KMS-11 (cell line): Measurements from ENCODE around the gene SPINT1.

Experiments used
- H2AFZ ChIP-seq: fragments of 200-600 bp; sonication (generic); 2 replicates; pipeline ENCODE4 v1.6.1; 2016; ENCODE audit warnings: antibody characterized with exemption, mixed run types, low read depth
- H3K27ac ChIP-seq: fragments of 200-600 bp; sonication (generic); 2 replicates; pipeline ENCODE4 v1.6.1; 2016; ENCODE audit warnings: mild to moderate bottlenecking, mixed run types
- H3K27me3 ChIP-seq: fragments of 200-600 bp; sonication (generic); 2 replicates; pipeline ENCODE4 v1.6.1; 2017; ENCODE audit warnings: mild to moderate bottlenecking, low read depth, mixed run types, moderate library complexity; ENCODE audit not compliant: insufficient read depth
- H3K36me3 ChIP-seq: fragments of 200-600 bp; sonication (generic); 2 replicates; pipeline ENCODE4 v1.6.1; 2017; ENCODE audit warnings: mild to moderate bottlenecking, mixed run types; ENCODE audit not compliant: insufficient read depth
- H3K4me1 ChIP-seq: fragments of 200-600 bp; sonication (generic); 2 replicates; pipeline ENCODE4 v1.6.1; 2016; ENCODE audit warnings: mild to moderate bottlenecking, low read depth, mixed run types; ENCODE audit not compliant: poor library complexity, severe bottlenecking
- H3K4me2 ChIP-seq: fragments of 200-600 bp; sonication (generic); 2 replicates; pipeline ENCODE4 v1.7.0; 2016; ENCODE audit warnings: mild to moderate bottlenecking, mixed run types
- H3K4me3 ChIP-seq: fragments of 200-600 bp; sonication (generic); IDR thresholded peaks from 2 replicates; pipeline ENCODE4 v1.6.1; 2017; ENCODE audit warnings: low read depth, low read length, mixed read lengths; ENCODE audit not compliant: insufficient read depth
- H3K79me2 ChIP-seq: fragments of 200-600 bp; sonication (generic); 2 replicates; pipeline ENCODE4 v1.6.1; 2016; ENCODE audit warnings: low read depth, mixed run types; ENCODE audit not compliant: insufficient read depth
- H3K9ac ChIP-seq: fragments of 200-600 bp; sonication (generic); 2 replicates; pipeline ENCODE4 v1.6.1; 2016; ENCODE audit warnings: mild to moderate bottlenecking, mixed run types
- H4K20me1 ChIP-seq: fragments of 200-600 bp; sonication (generic); 2 replicates; pipeline ENCODE4 v1.6.1; 2016; ENCODE audit warnings: mild to moderate bottlenecking, mixed run types; ENCODE audit not compliant: insufficient read depth
- TF ChIP-seq, protein P1 (sequence below): fragments of 200-600 bp; sonication (generic); conservative IDR thresholded peaks from 2 replicates; pipeline ENCODE4 v1.6.1; 2017; ENCODE audit warnings: low read depth, mild to moderate bottlenecking, antibody characterized with exemption, low read length, moderate library complexity, mixed read lengths

SPINT1 gene

DNA sequence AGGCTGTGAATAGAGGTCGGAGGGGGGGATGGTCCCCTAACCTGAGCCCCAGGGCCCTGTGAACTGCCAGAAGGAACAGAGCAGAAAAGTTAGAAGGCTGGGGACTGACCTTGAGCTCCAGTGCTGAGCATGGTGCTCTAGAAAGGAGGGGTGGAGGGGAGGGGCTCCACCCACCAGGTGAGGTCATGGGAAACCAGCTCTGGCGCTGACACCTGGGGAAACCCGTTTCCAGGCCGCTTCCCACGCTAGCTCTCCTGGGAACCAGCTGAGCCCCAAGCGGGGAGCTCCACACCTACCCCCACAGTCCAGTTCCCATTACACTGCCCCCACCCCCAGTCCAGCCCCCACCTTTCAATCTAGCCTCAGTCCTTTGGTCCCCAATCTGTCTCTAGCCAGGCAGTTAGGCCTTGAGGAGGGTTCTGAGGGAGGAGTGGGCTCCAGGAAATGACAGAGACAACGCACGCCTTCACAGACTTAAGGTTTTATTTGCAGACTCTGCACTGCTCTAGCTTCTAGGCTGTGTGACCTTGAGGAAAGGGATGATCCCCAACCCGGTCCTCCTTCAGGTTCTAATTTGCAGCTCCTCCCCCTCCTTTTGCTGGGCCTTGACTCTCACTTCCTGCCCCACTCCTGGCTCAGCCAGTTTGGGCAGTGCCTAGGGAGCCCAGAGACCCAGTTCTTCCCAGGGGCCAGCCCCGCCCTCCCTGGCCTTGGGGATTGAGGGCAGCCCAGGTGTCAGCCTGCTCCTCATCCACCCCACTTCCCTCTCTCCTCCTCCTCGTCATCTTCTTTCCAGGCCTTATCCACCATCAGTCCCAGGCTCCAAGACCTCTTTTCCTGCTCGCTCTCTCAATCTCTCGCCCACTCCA is 28.1 kb downstream of the SPINT1 start:
- Histone ChIP-seq H3K4me3 (no peak overlapping the region), H3K27me3 (no peaks in the 10 kb centered on the region), H3K79me2 (no peaks in the 10 kb centered on the region), H2AFZ (no peak overlapping the region), H3K27ac (no peak overlapping the region), H3K4me2 (no peak overlapping the region), H3K4me1 (peaks cover 24% of the 10 kb centered on the region), H3K9ac (no peak overlapping the region), H4K20me1 (no peaks in the 10 kb centered on the region), H3K36me3 (no peaks in the 10 kb centered on the region)
- TF ChIP-seq, protein P1, sequence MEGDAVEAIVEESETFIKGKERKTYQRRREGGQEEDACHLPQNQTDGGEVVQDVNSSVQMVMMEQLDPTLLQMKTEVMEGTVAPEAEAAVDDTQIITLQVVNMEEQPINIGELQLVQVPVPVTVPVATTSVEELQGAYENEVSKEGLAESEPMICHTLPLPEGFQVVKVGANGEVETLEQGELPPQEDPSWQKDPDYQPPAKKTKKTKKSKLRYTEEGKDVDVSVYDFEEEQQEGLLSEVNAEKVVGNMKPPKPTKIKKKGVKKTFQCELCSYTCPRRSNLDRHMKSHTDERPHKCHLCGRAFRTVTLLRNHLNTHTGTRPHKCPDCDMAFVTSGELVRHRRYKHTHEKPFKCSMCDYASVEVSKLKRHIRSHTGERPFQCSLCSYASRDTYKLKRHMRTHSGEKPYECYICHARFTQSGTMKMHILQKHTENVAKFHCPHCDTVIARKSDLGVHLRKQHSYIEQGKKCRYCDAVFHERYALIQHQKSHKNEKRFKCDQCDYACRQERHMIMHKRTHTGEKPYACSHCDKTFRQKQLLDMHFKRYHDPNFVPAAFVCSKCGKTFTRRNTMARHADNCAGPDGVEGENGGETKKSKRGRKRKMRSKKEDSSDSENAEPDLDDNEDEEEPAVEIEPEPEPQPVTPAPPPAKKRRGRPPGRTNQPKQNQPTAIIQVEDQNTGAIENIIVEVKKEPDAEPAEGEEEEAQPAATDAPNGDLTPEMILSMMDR: no peak

DNA sequence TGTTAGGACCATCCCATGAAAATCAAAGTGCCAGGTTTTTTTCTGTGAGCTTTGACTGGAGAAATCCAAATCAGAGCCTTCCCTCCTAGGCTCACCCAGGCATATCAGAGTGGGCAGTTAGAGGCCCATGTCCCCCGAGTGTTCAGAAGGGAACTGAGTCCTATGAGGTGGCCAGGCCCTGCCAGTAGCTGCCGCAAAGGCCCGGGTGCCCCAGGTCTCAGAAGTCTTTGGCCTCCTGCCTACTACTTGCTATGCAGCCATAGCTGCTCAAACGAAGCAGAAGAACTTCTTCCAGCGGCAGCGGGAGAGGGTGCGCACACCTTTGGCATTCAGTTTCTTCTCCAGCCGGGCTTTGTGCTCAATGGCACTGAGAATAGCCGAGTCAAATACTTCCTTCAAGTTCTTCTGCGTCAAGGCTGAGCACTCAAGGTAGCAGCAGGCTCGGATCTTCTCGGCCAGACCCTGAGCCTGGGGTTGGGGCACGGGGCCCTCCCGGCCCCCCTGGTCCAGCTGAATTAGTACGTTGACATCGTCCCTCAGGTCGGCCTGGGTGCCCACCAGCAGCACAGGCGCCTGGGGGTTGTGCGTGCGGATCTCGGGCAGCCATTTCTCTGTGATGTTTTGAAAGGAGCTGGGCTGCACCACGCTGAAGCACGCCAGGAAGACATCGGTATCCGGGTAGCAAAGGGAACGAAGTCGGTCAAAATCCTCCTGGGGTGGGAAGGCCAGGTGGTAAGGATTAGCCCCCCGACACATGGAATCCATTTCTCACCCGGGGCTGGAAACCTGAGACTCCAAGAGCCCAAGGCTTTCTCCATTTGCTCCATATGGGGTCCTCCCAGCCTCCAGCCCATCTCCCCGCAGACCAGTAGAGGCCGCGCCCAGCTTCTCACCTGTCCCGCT is 29.2 kb downstream of the SPINT1 start:
- Histone ChIP-seq H3K36me3 (no peaks in the 10 kb centered on the region), H3K27ac (no peak overlapping the region), H3K4me2 (peak overlapping the region; percentile 92; the same call in 1 of the 2 replicates), H3K4me3 (no peak overlapping the region), H3K79me2 (no peaks in the 10 kb centered on the region), H2AFZ (peak overlapping the region; percentile 98), H3K9ac (no peak overlapping the region), H3K27me3 (no peaks in the 10 kb centered on the region), H3K4me1 (peaks cover 24% of the 10 kb centered on the region), H4K20me1 (no peaks in the 10 kb centered on the region)
- TF ChIP-seq, protein P1: no peak

DNA sequence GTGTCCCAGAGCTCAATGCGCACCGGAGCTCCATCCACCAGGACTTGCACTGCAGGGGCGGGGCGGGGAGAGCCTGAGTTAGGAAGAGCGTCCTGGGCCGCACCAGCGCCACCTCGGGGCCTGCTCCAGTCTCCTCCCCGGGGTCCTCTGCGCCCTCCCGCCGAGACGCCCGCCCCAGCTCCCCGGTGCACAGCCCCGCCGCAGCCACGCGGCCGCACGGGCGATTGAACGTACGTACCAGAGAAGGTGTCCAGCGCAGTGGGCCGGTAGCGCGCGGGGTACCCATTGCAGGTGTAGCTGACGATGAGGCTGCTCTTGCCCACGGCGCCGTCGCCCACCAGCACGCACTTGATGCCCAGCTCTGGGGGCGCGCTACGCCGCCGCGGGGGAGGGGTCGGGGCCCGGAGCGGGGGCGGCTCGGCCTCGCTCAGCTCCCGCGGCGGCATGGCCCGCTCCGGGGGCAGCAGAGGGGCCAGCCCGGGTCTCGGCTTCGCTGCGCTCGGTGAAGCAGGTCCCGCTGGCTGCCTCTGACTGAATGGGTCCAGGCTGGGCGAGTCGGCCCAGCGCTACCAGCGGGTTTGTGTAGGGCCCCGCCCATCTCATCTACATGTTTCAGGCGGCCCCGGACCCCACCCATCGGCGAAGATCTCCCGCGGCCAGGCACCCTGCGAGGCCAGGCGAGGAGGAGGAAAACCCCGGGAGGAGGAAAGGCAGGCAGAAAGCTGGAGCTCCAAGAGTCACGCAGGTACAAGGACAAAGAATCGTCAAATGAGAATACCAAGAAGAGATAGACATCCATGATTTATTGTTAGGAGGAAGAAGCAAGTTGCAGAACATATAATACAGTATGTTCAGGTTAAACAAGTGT is 30.1 kb downstream of the SPINT1 start, which contains the start of gene RHOV:
TSS of gene RHOV (minus strand) at position 541 of the 868 bp plus-strand sequence. CDS start at position 446, 95 bp downstream.
- Histone ChIP-seq H3K4me2 (peak within 1 kb of the TSS; percentile 92), H3K27ac (no peak within 1 kb of the TSS), H2AFZ (peak within 1 kb of the TSS; percentile 98), H3K36me3 (no peaks in the 10 kb centered on the region), H3K9ac (peak within 1 kb of the TSS; percentile 61; the same call in 1 of the 2 replicates), H3K4me1 (peaks cover 30% of the 10 kb centered on the region), H4K20me1 (no peaks in the 10 kb centered on the region), H3K27me3 (no peaks in the 10 kb centered on the region), H3K79me2 (no peaks in the 10 kb centered on the region), H3K4me3 (no peak within 1 kb of the TSS)
- TF ChIP-seq, protein P1: peak; percentile 37
